Left ventricle myocardium inferior (tissue), 1 donor: ENCODE measurements around the gene AGAP3. TPM values are rescaled to one million over a fixed set of nuclear protein-coding genes. Genes with fewer than 3 reads are reported as not detected.

Experiments used
- DNase-seq: peaks from one replicate; pipeline ENCODE4 v3.0.0-alpha.2; 2020
- H3K27ac ChIP-seq: fragments of 200-600 bp; replicated peaks from 2 replicates; pipeline ENCODE4 v1.8.0; 2021
- H3K27me3 ChIP-seq: fragments of 200-600 bp; 2 replicates; pipeline ENCODE4 v1.8.0; 2021; ENCODE audit warnings: low read depth
- H3K36me3 ChIP-seq: fragments of 200-600 bp; 2 replicates; pipeline ENCODE4 v1.8.0; 2021
- H3K4me1 ChIP-seq: fragments of 200-600 bp; 2 replicates; pipeline ENCODE4 v1.8.0; 2021
- H3K4me3 ChIP-seq: fragments of 200-600 bp; 2 replicates; pipeline ENCODE4 v1.8.0; 2021; ENCODE audit warnings: mild to moderate bottlenecking, moderate library complexity
- H3K9me3 ChIP-seq: fragments of 200-600 bp; replicated peaks from 2 replicates; pipeline ENCODE4 v1.8.0; 2021
- intact Hi-C: fragments of 100-400 bp; cut with micrococcal nuclease; formaldehyde crosslinking; loops from one replicate; pipeline ENCODE4 v1.11.0; 2022
- total RNA-seq: library from RNA; stranded (reverse); fragmentation: NEBNext Ultra II Directional; extraction: Animal tissue kit (Norgen Biotek cat#: 25700); gene quantifications from one replicate; pipeline ENCODE4 v1.2.1, GENCODE V29; 2021
- TF ChIP-seq, protein P1 (sequence below): fragments of 200-600 bp; IDR thresholded peaks from 2 replicates; pipeline ENCODE4 v1.8.0; 2021; ENCODE audit warnings: antibody characterized with exemption, mild to moderate bottlenecking, borderline replicate concordance
- donor health status: DM: no; HTN: yes; CAD: no; lungs with severe emphysema.

AGAP3 gene
- total RNA-seq, 1 donor from 2014 or later = 51.0 TPM

DNA sequence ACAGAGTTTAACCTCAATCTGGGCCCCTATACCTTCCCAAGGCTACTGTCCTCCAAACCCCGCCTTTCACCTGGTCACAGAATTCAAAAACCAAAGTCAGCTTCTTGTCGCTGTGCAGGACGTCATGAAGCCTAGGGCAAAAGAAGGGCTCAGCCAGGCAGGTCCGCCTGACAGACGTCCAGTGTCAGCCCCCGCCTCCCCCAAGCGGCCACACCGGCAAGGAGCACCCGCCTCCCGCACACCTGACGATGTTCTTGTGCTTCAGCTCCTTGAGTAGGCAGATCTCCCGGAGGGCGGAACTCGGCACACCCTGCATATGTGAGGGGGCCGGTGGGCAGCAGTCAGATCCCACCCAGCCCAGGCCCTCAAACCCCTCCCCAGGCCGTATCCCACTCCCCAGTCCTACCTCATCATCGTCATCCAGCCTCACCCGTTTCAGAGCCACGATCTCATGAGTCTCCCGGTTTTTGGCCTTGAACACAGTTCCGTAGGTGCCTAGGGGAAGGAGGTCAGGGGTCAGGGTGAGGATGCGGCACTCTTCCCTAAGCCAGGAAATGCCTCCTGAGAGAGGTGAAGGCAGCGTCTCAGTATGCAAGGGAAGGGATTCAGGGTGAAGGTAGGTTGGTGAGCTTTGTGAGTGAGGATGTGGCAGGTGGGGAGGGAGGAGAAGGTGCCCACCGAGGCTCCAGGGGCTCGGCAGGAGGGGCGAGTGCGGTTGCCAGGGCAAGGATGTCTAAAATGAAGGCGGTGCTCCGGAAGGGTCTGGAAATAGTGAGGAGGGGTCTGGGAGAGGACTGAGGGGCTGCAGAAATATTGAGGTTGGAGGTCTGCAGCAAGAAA is 29.4 kb upstream of the AGAP3 start:
- H3K36me3 ChIP-seq = no peaks in the 10 kb centered on the region
- peak overlapping the region; percentile 93 for H3K4me3 ChIP-seq
- peaks cover 48% of the 10 kb centered on the region for H3K4me1 ChIP-seq
- H3K27me3 ChIP-seq = no peaks in the 10 kb centered on the region
- intact Hi-C loops = no loop called here
- no peak for DNase-seq
- H3K9me3 ChIP-seq = no peaks in the 10 kb centered on the region
- TF ChIP-seq, protein P1, sequence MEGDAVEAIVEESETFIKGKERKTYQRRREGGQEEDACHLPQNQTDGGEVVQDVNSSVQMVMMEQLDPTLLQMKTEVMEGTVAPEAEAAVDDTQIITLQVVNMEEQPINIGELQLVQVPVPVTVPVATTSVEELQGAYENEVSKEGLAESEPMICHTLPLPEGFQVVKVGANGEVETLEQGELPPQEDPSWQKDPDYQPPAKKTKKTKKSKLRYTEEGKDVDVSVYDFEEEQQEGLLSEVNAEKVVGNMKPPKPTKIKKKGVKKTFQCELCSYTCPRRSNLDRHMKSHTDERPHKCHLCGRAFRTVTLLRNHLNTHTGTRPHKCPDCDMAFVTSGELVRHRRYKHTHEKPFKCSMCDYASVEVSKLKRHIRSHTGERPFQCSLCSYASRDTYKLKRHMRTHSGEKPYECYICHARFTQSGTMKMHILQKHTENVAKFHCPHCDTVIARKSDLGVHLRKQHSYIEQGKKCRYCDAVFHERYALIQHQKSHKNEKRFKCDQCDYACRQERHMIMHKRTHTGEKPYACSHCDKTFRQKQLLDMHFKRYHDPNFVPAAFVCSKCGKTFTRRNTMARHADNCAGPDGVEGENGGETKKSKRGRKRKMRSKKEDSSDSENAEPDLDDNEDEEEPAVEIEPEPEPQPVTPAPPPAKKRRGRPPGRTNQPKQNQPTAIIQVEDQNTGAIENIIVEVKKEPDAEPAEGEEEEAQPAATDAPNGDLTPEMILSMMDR = no peak
- H3K27ac ChIP-seq = peak overlapping the region; percentile 97

DNA sequence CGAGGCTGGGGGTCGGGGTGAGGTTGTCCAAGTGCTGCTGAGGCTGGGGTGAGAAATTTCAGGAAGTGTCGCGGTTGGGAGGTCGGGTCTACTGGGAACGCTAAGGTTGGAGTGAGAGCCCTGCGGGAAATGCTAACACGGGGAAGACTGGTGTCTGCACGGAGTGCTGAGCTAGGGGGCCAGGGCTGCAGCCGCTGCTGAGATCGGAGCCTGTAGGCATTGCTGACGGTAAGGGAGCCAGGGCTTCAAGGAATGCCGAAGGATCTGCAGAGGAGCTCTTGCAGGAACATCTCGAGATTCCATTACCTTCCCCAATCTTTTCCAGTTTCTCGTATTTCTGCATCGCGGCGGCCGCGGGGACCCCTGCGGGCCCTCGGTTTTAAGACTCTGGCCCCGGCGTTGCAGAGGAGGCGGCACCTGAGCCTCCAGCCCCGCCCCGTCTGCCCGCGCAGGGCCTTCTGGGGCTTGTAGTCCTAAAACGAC is 28.7 kb upstream of the AGAP3 start, which contains the start of gene CDK5:
Gene CDK5 (minus strand): TSS at position 392 of the 483 bp plus-strand sequence. CDS start 49 bp downstream, at position 343.
- Histone ChIP-seq H3K4me3 (peak within 1 kb of the TSS; percentile 93), H3K36me3 (no peaks in the 10 kb centered on the region), H3K27me3 (no peaks in the 10 kb centered on the region), H3K27ac (peak within 1 kb of the TSS; percentile 97), H3K9me3 (no peaks in the 10 kb centered on the region), H3K4me1 (peaks cover 55% of the 10 kb centered on the region)
- intact Hi-C loops = no loop called here
- TF ChIP-seq, protein P1 = no peak
- no peak for DNase-seq

DNA sequence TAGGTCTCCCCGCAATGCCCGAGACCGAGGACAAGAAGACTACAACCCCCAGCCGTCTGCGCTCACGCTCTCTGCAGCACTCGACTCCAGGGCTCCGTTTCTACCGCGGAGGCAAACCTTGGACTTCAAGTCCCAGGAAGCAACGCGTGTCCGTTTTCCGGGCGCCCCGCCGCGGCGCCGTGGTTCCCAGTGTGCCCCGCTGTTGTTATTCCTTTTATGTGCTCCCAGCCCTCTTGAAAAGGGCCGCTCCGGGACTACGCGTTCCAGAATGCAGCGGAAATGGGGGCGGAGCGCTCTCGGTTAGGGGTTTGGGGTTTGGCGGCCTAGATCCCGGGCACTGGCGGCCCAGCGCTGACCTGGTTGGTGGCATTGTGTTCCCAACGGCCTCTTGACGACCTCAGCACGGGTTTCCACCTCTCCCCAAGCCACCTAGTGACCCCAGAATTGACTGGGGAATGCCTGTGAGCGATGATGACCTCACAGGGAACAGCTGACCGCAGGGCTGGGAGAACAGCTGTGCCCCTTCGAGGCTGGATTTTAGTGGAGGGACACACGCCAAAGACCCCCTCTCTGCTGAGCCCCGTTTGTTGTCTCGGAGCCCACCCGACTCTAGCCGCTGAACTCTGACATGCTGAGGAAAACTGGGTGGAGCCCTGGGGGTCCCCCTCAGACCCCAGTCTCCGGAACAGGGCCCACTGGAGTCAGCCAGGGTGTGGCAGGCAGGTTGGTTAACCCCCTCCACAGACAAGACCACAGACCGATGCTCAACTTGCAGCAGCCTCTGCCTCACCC is 28.1 kb upstream of the AGAP3 start:
- H3K36me3 ChIP-seq = no peaks in the 10 kb centered on the region
- no peaks in the 10 kb centered on the region for H3K27me3 ChIP-seq
- peak overlapping the region; percentile 93 for H3K4me3 ChIP-seq
- TF ChIP-seq, protein P1 = no peak
- intact Hi-C loops = no loop called here
- DNase-seq = peak; percentile 99
- no peaks in the 10 kb centered on the region for H3K9me3 ChIP-seq
- peaks cover 61% of the 10 kb centered on the region for H3K4me1 ChIP-seq
- H3K27ac ChIP-seq = peak overlapping the region; percentile 97

DNA sequence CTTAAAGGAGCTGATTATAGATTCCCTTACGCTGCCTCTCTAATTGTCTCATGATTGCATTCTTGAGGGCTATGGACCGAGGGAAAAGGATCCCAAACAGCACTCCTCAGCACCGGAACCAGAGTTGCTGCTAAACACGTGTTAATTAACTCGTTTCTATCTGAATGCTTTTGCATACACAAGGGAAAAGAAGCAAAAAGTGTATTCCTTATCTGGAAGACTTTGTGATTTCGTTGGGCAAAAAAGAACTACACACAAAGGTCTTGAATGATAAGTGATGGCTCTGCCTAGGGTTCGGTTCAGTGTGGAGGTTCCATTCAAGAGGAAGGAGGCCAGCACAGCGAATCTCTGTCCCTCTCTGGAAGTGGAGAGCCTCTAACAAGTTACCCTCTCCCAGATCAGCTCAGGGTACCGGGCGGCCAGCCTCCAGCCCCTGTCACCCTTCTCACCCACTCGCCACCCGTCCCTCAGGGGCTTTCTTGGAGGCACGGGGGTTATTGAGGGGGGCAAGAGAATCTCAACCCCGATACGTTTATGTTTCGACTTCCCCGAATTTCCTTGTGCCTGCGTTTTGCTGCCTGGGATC is 27.4 kb upstream of the AGAP3 start:
- Histone ChIP-seq H3K9me3 (no peaks in the 10 kb centered on the region), H3K36me3 (no peaks in the 10 kb centered on the region), H3K27ac (peak overlapping the region; percentile 97), H3K27me3 (no peaks in the 10 kb centered on the region), H3K4me1 (peaks cover 68% of the 10 kb centered on the region), H3K4me3 (peak overlapping the region; percentile 93)
- intact Hi-C loops = no loop called here
- TF ChIP-seq, protein P1 = no peak
- no peak for DNase-seq
